ENCODE results near the gene HOXB8.

Gene HOXB8

DNA sequence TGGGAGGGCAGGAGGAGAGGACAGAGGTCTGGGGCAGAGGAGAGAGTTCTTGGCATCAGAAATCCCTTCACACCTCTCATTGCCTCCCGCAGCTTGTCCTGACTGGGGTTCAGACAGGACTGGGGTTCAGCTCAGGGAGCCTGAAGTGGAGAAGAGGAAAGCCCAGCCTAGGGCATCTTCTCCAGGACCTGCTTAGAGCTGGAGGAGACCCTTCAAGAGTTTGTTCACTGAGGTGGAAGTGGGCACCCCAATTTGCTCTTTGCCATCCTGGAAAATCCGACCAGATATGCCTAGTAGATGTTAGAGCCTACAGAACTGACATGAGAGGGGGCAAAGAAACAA is 27.0 kb downstream of the HOXB8 start:
- Histone ChIP-seq H3K79me2 (ENCODE audit: insufficient read depth, low read length) (no peaks in the 10 kb centered on the region), H3K4me2 (ENCODE audit: low read depth, low read length, poor library complexity, severe bottlenecking) (no peak overlapping the region), H3K9me3 (ENCODE audit: insufficient read depth, low read length) (no peaks in the 10 kb centered on the region), H3K9me2 (replicated peaks; ENCODE audit: insufficient read depth, low read length) (no peaks in the 10 kb centered on the region), H3K27ac (ENCODE audit: low read depth, low read length) (no peak overlapping the region), H3F3A (ENCODE audit: insufficient read depth) (no peaks in the 10 kb centered on the region), H3K27me3 (ENCODE audit: low read length) (no peaks in the 10 kb centered on the region), H3K36me3 (ENCODE audit: low read length) (no peaks in the 10 kb centered on the region), H4K20me1 (ENCODE audit: low read depth, low read length) (no peaks in the 10 kb centered on the region), H3K9ac (ENCODE audit: low read length) (no peak overlapping the region), H3K4me3 (ENCODE audit: insufficient read depth, low read length, poor library complexity, severe bottlenecking) (no peak overlapping the region), H2AFZ (ENCODE audit: low read depth, low read length, severe bottlenecking) (no peak overlapping the region)
- TF ChIP-seq CTCF (IDR thresholded peaks at IDR 0.05; ENCODE audit: insufficient read depth, low read length, poor library complexity, severe bottlenecking) (no peak), EZH2phosphoT487 (conservative IDR thresholded peaks at IDR 0.05; ENCODE audit: low read length) (no peak)

DNA sequence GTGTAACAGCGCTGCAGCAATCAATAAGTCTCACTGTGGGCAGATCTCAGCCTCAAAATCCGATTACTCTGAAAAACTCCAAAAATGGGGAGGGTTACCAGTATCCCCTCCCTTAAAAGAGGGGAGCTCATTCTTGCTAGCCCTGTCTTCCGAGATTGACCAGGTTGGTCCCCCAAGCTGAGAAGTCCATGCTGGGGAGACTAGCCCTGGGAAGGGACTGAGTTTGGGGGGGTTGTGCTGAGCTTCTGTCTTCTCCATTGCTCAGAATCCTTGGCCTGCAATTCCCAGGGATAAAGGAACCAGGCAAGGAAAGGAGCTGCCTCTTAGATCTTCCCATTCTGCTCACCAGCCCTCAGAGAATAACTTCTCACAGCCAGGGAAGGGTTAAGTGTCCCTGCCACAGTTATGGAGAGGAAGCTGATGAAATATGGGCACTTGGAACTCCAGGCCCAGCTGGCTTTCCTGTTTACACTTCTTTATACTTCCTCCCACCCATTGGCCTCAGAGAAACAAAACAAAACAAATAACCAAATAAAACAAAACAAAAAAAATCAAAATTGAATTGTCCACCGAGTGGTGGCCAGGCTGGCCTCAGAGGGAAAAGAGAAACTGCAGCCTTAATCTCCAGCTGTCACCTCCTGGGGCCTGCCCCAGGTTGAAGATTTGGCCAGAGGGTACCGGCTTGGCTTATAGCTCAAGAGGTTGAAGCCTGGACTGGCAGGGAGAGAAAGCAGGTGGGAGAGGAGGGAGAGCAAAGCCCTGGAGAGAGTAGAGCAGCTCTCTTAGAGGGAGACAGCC is 27.6 kb downstream of the HOXB8 start:
- H3F3A ChIP-seq (ENCODE audit: insufficient read depth), result no peaks in the 10 kb centered on the region
- no peak overlapping the region for H3K4me3 ChIP-seq (ENCODE audit: insufficient read depth, low read length, poor library complexity, severe bottlenecking)
- no peak overlapping the region for H3K27ac ChIP-seq (ENCODE audit: low read depth, low read length)
- no peaks in the 10 kb centered on the region for H3K36me3 ChIP-seq (ENCODE audit: low read length)
- no peak overlapping the region for H2AFZ ChIP-seq (ENCODE audit: low read depth, low read length, severe bottlenecking)
- no peaks in the 10 kb centered on the region for H3K9me3 ChIP-seq (ENCODE audit: insufficient read depth, low read length)
- no peaks in the 10 kb centered on the region for H3K9me2 ChIP-seq (replicated peaks; ENCODE audit: insufficient read depth, low read length)
- no peaks in the 10 kb centered on the region for H4K20me1 ChIP-seq (ENCODE audit: low read depth, low read length)
- TF ChIP-seq EZH2phosphoT487 (conservative IDR thresholded peaks at IDR 0.05; ENCODE audit: low read length) (no peak), CTCF (IDR thresholded peaks at IDR 0.05; ENCODE audit: insufficient read depth, low read length, poor library complexity, severe bottlenecking) (no peak)
- no peaks in the 10 kb centered on the region for H3K79me2 ChIP-seq (ENCODE audit: insufficient read depth, low read length)
- H3K4me2 ChIP-seq (ENCODE audit: low read depth, low read length, poor library complexity, severe bottlenecking), result no peak overlapping the region
- H3K9ac ChIP-seq (ENCODE audit: low read length), result no peak overlapping the region
- H3K27me3 ChIP-seq (ENCODE audit: low read length), result no peaks in the 10 kb centered on the region

GRCh38 chr17:48586355-48587258 is 28.5 kb downstream of the HOXB8 start:
- H3K27ac ChIP-seq (ENCODE audit: low read depth, low read length), result no peak overlapping the region
- H3K27me3 ChIP-seq (ENCODE audit: low read length), result no peaks in the 10 kb centered on the region
- H2AFZ ChIP-seq (ENCODE audit: low read depth, low read length, severe bottlenecking), result no peak overlapping the region
- H3K4me2 ChIP-seq (ENCODE audit: low read depth, low read length, poor library complexity, severe bottlenecking), result no peak overlapping the region
- no peaks in the 10 kb centered on the region for H3F3A ChIP-seq (ENCODE audit: insufficient read depth)
- no peaks in the 10 kb centered on the region for H4K20me1 ChIP-seq (ENCODE audit: low read depth, low read length)
- H3K9me2 ChIP-seq (replicated peaks; ENCODE audit: insufficient read depth, low read length), result no peaks in the 10 kb centered on the region
- H3K79me2 ChIP-seq (ENCODE audit: insufficient read depth, low read length), result no peaks in the 10 kb centered on the region
- H3K4me3 ChIP-seq (ENCODE audit: insufficient read depth, low read length, poor library complexity, severe bottlenecking), result no peak overlapping the region
- no peaks in the 10 kb centered on the region for H3K9me3 ChIP-seq (ENCODE audit: insufficient read depth, low read length)
- no peak for TF ChIP-seq CTCF (IDR thresholded peaks at IDR 0.05; ENCODE audit: insufficient read depth, low read length, poor library complexity, severe bottlenecking)
- no peak for TF ChIP-seq EZH2phosphoT487 (conservative IDR thresholded peaks at IDR 0.05; ENCODE audit: low read length)
- no peak overlapping the region for H3K9ac ChIP-seq (ENCODE audit: low read length)
- H3K36me3 ChIP-seq (ENCODE audit: low read length), result no peaks in the 10 kb centered on the region

Measured in SU-DHL-6 (cell line).